SK-N-SH (cell line): Measurements from ENCODE around the gene ZNF132.

Experiments used
- EP300 ChIP-seq, 2 experiments: IDR thresholded peaks; 2 replicates each; pipeline versions ENCODE4 v1.4.0 to v1.6.1; 2012; ENCODE audit warnings: borderline replicate concordance in 1 of 2, low read depth in 1 of 2, low read length in 1 of 2
- YY1 ChIP-seq: IDR thresholded peaks from 2 replicates; pipeline ENCODE4 v1.4.0; 2012; ENCODE audit warnings: low read depth, mild to moderate bottlenecking
- TF ChIP-seq, protein P1 (sequence below): fragments of 200-600 bp; sonication (generic); IDR thresholded peaks from 2 replicates; pipeline ENCODE4 v1.6.1; 2017; ENCODE audit warnings: antibody characterized with exemption, mild to moderate bottlenecking, moderate library complexity

DNA sequence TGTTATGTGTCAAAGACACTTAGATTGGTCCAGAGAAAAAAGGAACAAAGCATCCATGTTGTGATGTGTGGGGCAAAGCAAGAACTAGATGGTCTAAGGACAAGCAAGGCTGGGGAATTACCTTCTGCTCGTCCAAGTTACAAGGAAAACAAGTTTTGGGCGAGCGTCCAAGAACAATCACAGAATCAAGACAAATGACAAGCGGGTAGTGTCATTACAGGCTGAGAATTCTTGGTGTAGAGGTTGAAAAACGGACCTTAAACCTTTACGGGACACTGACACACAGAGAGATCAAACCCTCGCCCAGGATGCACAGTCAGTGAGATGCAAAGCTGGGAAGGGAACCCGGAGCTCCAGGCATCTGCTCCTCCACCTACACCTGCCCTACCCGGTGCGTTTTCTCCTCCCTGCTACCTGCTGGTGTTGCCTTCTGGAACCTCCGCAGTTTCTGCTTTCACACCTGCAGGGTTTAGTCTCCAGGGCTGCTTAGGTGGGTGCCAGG lies 11.0 kb upstream of the ZNF132 start:
- TF ChIP-seq EP300 (IDR thresholded peaks at IDR 0.05; ENCODE audit: borderline replicate concordance in 1 of 2, low read depth in 1 of 2, low read length in 1 of 2) (no peak), YY1 (no peak)
- TF ChIP-seq, protein P1, sequence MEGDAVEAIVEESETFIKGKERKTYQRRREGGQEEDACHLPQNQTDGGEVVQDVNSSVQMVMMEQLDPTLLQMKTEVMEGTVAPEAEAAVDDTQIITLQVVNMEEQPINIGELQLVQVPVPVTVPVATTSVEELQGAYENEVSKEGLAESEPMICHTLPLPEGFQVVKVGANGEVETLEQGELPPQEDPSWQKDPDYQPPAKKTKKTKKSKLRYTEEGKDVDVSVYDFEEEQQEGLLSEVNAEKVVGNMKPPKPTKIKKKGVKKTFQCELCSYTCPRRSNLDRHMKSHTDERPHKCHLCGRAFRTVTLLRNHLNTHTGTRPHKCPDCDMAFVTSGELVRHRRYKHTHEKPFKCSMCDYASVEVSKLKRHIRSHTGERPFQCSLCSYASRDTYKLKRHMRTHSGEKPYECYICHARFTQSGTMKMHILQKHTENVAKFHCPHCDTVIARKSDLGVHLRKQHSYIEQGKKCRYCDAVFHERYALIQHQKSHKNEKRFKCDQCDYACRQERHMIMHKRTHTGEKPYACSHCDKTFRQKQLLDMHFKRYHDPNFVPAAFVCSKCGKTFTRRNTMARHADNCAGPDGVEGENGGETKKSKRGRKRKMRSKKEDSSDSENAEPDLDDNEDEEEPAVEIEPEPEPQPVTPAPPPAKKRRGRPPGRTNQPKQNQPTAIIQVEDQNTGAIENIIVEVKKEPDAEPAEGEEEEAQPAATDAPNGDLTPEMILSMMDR: no peak
